SU-DHL-6 (cell line): ENCODE results near the gene ZDHHC4.

Source experiments
- H2AFZ ChIP-seq: fragments of 200-600 bp; sonication (generic); 2 replicates; pipeline ENCODE4 v1.6.1; 2014; ENCODE audit warnings: low read depth, mild to moderate bottlenecking, moderate library complexity, mixed read lengths, antibody characterized with exemption, low read length; ENCODE audit not compliant: severe bottlenecking
- H3F3A ChIP-seq: fragments of 200-600 bp; shearing (Covaris generic); 2 replicates; pipeline ENCODE4 v1.6.0; 2016; ENCODE audit warnings: antibody characterized with exemption, mild to moderate bottlenecking; ENCODE audit not compliant: insufficient read depth
- H3K27ac ChIP-seq: fragments of 200-600 bp; sonication (generic); 2 replicates; pipeline ENCODE4 v1.5.1; 2016; ENCODE audit warnings: low read depth, mild to moderate bottlenecking, low read length, moderate library complexity, mixed read lengths
- H3K27me3 ChIP-seq: fragments of 200-600 bp; sonication (generic), shearing (Covaris generic); 2 replicates; pipeline ENCODE4 v1.6.0; 2014; ENCODE audit warnings: mild to moderate bottlenecking, low read length
- H3K36me3 ChIP-seq: fragments of 200-600 bp; sonication (generic); 2 replicates; pipeline ENCODE4 v1.6.1; 2014; ENCODE audit warnings: mild to moderate bottlenecking, low read length, mixed read lengths
- H3K4me2 ChIP-seq: fragments of 300-600, 200-600 bp; shearing (Covaris generic), sonication (generic); 2 replicates; pipeline ENCODE4 v1.6.0; 2014; ENCODE audit warnings: low read length, low read depth, mild to moderate bottlenecking; ENCODE audit not compliant: poor library complexity, severe bottlenecking
- H3K4me3 ChIP-seq: fragments of 200-600 bp; sonication (generic); 2 replicates; pipeline ENCODE4 v1.5.1; 2014; ENCODE audit warnings: antibody characterized with exemption, low read length, mild to moderate bottlenecking, mixed read lengths; ENCODE audit not compliant: insufficient read depth, poor library complexity, severe bottlenecking
- H3K79me2 ChIP-seq: fragments of 200-600 bp; sonication (generic); 2 replicates; pipeline ENCODE4 v1.6.1; 2014; ENCODE audit warnings: mild to moderate bottlenecking, low read length, moderate library complexity; ENCODE audit not compliant: insufficient read depth
- H3K9ac ChIP-seq: fragments of 200-600 bp; sonication (generic); 2 replicates; pipeline ENCODE4 v1.7.0; 2014; ENCODE audit warnings: mild to moderate bottlenecking, low read length
- H3K9me2 ChIP-seq: fragments of 200-600 bp; sonication (generic); replicated peaks from 2 replicates; pipeline ENCODE4 v1.6.1; 2014; ENCODE audit warnings: low read length; ENCODE audit not compliant: insufficient read depth
- H3K9me3 ChIP-seq: fragments of 200-600 bp; sonication (generic); 2 replicates; pipeline ENCODE4 v1.6.1; 2014; ENCODE audit warnings: low read length, mixed read lengths; ENCODE audit not compliant: insufficient read depth
- H4K20me1 ChIP-seq: fragments of 200-600 bp; sonication (generic); 2 replicates; pipeline ENCODE4 v1.6.1; 2014; ENCODE audit warnings: low read depth, mild to moderate bottlenecking, antibody characterized with exemption, low read length, moderate library complexity, mixed read lengths
- EZH2phosphoT487 ChIP-seq: fragments of 200-600 bp; sonication (generic), shearing (Covaris generic); conservative IDR thresholded peaks from 2 replicates; pipeline ENCODE4 v1.6.1; 2018; ENCODE audit warnings: mild to moderate bottlenecking, antibody characterized with exemption, low read length, moderate library complexity, mixed read lengths
- TF ChIP-seq, protein P1 (sequence below): fragments of 200-600 bp; sonication (generic); IDR thresholded peaks from one replicate; pipeline ENCODE4 v1.5.1; 2017; ENCODE audit warnings: antibody characterized with exemption, mild to moderate bottlenecking, low read length, moderate library complexity; ENCODE audit not compliant: insufficient read depth, poor library complexity, severe bottlenecking

The ZDHHC4 gene

DNA sequence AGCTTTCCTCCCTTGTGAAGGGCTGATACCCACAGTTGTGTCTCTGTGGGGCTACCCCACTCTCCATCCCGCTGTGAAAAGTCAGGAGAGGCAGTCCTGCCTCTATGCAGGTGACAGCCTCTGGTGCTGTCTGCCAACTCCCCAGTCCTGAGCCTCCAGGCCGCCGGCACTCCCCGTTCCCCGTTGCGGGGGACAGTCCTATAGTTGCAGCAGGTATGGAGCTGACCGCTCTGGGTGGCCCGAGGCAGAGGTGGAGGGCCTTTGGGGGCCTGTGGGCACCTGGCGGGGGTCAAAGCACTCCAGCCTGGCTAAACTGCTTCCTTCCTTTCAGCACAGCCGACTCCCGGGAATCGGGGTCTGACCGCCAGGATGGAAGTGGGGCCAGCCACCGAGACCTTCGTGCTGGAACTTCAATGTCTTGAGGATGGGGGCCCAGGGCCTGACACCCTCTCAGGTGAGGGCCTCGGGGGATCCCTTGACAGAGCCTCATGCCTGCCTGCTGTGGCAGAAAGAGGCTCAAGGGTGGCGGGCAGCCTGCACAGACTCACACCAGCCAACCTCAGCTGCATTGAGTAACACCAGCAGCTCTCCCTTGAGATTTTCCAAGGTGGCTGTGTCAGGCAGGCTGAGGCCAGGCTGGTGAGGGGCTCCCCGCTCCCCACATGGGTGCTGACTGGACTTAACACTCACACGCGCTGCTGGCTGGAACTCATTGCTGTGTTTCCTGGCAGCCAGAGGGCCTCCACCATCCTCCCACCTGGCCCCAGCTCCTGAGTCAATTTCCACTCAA, 39.8 kb downstream of the ZDHHC4 start:
- H3F3A ChIP-seq = no peaks in the 10 kb centered on the region
- H4K20me1 ChIP-seq = no peaks in the 10 kb centered on the region
- no peaks in the 10 kb centered on the region for H3K27me3 ChIP-seq
- H3K36me3 ChIP-seq = no peaks in the 10 kb centered on the region
- no peak overlapping the region for H3K9ac ChIP-seq
- H3K4me3 ChIP-seq = no peak overlapping the region
- no peak overlapping the region for H3K27ac ChIP-seq
- no peak overlapping the region for H3K4me2 ChIP-seq
- TF ChIP-seq, protein P1, sequence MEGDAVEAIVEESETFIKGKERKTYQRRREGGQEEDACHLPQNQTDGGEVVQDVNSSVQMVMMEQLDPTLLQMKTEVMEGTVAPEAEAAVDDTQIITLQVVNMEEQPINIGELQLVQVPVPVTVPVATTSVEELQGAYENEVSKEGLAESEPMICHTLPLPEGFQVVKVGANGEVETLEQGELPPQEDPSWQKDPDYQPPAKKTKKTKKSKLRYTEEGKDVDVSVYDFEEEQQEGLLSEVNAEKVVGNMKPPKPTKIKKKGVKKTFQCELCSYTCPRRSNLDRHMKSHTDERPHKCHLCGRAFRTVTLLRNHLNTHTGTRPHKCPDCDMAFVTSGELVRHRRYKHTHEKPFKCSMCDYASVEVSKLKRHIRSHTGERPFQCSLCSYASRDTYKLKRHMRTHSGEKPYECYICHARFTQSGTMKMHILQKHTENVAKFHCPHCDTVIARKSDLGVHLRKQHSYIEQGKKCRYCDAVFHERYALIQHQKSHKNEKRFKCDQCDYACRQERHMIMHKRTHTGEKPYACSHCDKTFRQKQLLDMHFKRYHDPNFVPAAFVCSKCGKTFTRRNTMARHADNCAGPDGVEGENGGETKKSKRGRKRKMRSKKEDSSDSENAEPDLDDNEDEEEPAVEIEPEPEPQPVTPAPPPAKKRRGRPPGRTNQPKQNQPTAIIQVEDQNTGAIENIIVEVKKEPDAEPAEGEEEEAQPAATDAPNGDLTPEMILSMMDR = no peak
- no peak for TF ChIP-seq EZH2phosphoT487
- H3K79me2 ChIP-seq = no peaks in the 10 kb centered on the region
- H3K9me2 ChIP-seq = no peaks in the 10 kb centered on the region
- no peak overlapping the region for H2AFZ ChIP-seq
- H3K9me3 ChIP-seq = no peaks in the 10 kb centered on the region

DNA sequence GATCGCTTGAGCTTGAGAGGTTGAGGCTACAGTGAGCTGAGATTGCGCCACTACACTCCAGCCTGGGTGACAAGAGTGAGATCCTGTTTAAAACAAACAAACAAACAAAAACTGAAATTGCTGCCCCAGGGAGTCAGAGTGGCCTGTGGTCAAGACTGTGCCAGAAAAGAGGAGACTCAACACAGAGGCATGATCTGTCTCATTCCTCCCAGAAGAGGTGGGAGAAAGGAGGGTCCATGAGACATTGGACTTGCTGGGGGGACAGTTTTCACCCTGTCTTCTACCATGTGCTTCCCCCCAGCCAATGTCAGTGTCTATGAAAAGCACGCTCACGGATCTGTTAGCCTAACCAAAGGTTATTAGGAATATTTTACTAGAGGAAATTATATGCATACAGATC, 41.4 kb downstream of the ZDHHC4 start:
- H3K4me2 ChIP-seq = no peak overlapping the region
- H3K4me3 ChIP-seq = no peak overlapping the region
- no peak overlapping the region for H3K27ac ChIP-seq
- H3K79me2 ChIP-seq = no peaks in the 10 kb centered on the region
- no peaks in the 10 kb centered on the region for H3K9me2 ChIP-seq
- H3K27me3 ChIP-seq = no peaks in the 10 kb centered on the region
- no peaks in the 10 kb centered on the region for H3F3A ChIP-seq
- H2AFZ ChIP-seq = no peak overlapping the region
- TF ChIP-seq, protein P1 = no peak
- TF ChIP-seq EZH2phosphoT487 = no peak
- H3K9ac ChIP-seq = no peak overlapping the region
- H4K20me1 ChIP-seq = no peaks in the 10 kb centered on the region
- no peaks in the 10 kb centered on the region for H3K36me3 ChIP-seq
- H3K9me3 ChIP-seq = no peaks in the 10 kb centered on the region

DNA sequence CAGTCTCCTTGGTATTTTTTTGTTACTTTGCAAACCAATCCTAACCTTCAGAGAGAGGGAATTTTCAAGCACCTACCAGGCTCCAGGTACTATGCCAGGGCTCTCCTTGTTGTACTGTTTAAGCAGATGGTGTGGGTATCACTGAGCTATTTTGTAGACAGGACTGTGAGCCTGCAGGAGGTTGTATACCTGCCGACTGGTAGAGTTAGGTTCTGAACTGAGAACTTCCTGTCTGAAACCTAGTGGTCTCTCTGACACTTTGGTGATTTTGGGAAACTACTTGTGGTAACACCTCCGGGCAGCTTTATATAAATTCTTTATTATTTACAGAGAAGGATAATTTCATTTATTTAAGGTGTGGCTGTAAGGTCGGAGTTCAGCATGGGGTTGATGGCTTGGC, 42.7 kb downstream of the ZDHHC4 start:
- TF ChIP-seq, protein P1 = no peak
- no peak for TF ChIP-seq EZH2phosphoT487

More for the DNA sequence above, 42.7 kb downstream of the ZDHHC4 start:
- H2AFZ ChIP-seq = no peak overlapping the region
- H3K4me3 ChIP-seq = no peak overlapping the region
- H3K9ac ChIP-seq = no peak overlapping the region
- H3F3A ChIP-seq = no peaks in the 10 kb centered on the region
- H3K27me3 ChIP-seq = no peaks in the 10 kb centered on the region
- H3K9me2 ChIP-seq = no peaks in the 10 kb centered on the region
- H4K20me1 ChIP-seq = no peaks in the 10 kb centered on the region
- no peak overlapping the region for H3K4me2 ChIP-seq
- H3K27ac ChIP-seq = no peak overlapping the region
- no peaks in the 10 kb centered on the region for H3K79me2 ChIP-seq
- H3K9me3 ChIP-seq = no peaks in the 10 kb centered on the region
- H3K36me3 ChIP-seq = no peaks in the 10 kb centered on the region
